ENCODE results near the gene GMEB2.

DNA sequence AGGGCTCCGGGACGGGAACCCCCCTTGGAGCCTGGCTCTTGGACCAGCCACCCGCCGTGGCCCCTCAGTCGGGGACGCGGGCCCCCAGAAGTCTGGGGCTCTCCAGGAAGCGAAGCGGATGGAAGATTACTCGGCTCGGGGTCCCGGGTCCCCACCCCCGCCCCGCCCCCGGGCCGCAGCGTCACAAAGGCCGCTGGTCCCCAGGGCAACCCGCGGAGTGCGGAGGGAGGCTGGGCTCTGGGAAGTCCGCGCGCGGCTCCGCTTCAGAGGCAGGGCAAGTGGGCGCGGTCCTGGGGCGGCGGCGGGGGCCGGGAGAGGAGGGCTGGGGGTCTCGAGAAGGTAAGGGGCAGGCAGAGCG lies 73.0 kb downstream of the GMEB2 start, which contains the start of gene FNDC11:
- TF ChIP-seq ZFX (IDR thresholded peaks at IDR 0.05; ENCODE audit: borderline replicate concordance) = no peak
- TF ChIP-seq, protein P1, sequence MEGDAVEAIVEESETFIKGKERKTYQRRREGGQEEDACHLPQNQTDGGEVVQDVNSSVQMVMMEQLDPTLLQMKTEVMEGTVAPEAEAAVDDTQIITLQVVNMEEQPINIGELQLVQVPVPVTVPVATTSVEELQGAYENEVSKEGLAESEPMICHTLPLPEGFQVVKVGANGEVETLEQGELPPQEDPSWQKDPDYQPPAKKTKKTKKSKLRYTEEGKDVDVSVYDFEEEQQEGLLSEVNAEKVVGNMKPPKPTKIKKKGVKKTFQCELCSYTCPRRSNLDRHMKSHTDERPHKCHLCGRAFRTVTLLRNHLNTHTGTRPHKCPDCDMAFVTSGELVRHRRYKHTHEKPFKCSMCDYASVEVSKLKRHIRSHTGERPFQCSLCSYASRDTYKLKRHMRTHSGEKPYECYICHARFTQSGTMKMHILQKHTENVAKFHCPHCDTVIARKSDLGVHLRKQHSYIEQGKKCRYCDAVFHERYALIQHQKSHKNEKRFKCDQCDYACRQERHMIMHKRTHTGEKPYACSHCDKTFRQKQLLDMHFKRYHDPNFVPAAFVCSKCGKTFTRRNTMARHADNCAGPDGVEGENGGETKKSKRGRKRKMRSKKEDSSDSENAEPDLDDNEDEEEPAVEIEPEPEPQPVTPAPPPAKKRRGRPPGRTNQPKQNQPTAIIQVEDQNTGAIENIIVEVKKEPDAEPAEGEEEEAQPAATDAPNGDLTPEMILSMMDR (IDR thresholded peaks at IDR 0.05) = no peak

Measured in 22Rv1 (cell line).